Measurements from ENCODE around the gene FNIP1.
A peak's percentile ranks its signal among the peaks of the same experiment; 100 is the strongest.

Gene FNIP1

DNA sequence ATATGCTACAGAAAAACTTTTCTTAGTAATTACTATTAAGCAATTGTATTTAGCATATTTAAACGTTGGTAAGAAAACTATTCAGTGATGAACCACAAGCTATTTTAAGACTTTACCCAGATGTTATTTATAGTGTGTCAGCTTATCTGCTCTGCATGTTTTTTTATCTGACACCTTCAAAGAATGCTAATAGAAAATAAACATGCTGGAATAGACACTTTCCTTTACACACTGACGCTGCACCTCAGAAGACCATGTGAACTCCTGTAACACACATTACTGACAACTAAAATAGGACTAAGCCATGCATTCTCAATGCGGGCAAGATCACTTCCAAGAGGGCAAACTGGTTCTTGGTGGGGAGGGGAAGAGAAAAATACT lies 38.3 kb downstream of the FNIP1 start:
- no peaks in the 10 kb centered on the region for H3K27me3 ChIP-seq (replicated peaks in 2 of 5; ENCODE audit: control insufficient read depth in 4 of 5, insufficient read depth in 5 of 5, low read length in 4 of 5)
- peak overlapping the region in 2 of 7 experiments; percentile 34 to 49 for H3K4me3 ChIP-seq (ENCODE audit: control insufficient read depth in 1 of 7, extremely low read depth in 1 of 7, insufficient read depth in 4 of 7, low read depth in 2 of 7, low read length in 6 of 7)
- 0% methylated on average over 1 of the region's 3 CpGs for WGBS (ENCODE audit: insufficient coverage)
- peaks cover 21 to 46% (median 29%) of the 10 kb centered on the region in 4 experiments for H3K4me1 ChIP-seq (ENCODE audit: control extremely low read depth in 1 of 4, control insufficient read depth in 4 of 4, insufficient read depth in 4 of 4, low read length in 3 of 4)
- H3K9me3 ChIP-seq (ENCODE audit: control extremely low read depth in 1 of 5, control insufficient read depth in 4 of 5, insufficient read depth in 2 of 5, low read depth in 1 of 5, low read length in 4 of 5), result peaks cover 0 to 6% (median 0%) of the 10 kb centered on the region in 5 experiments
- H3K36me3 ChIP-seq (ENCODE audit: control insufficient read depth in 4 of 4, insufficient read depth in 4 of 4, low read length in 3 of 4), result peaks cover 0 to 6% (median 2%) of the 10 kb centered on the region in 4 experiments
- peak in 2 of 3 donors; percentile 46 to 63 for DNase-seq
- H3K27ac ChIP-seq (ENCODE audit: insufficient read depth in 1 of 2, low read depth in 1 of 2, low read length in 2 of 2, poor library complexity in 1 of 2, severe bottlenecking in 2 of 2), result peak overlapping the region in 1 of 2 experiments; percentile 58
- ChIA-PET POLR2A (no interaction called here), CTCF (no interaction called here)

DNA sequence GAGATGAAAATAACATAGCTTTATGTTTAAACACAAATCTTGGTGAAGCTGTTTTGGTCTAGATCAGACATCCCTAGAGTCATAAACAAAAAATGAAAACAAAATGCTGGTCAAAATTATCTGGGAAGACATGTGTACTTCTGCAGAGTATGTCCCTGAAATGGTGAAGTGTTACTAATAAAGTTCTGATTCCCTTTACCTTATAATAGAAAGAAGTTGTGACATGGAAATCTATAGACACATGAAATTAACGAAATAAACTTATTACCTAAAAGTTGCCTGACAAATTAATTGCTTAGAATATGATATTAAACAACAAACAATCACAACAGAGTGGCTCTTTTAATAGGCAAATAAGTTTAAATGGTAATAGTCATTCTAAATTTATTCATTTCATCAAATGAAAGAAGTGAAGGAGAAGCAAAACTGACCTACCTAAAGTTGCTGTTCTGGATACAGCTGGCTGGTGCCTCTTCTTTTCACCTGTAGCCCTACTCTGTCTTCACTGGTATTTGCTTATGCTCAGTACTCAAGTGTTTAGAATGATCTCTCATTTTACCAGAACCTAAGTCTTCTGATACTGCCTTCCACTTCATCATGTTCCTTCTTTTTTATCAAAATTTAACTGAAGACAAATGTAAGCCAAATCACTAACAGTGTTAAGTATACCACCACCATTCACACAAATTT lies 38.8 kb downstream of the FNIP1 start:
- no CpG with 5 or more reads among the region's 1 CpG for WGBS (ENCODE audit: insufficient coverage)
- POLR2A ChIA-PET, result no interaction called here
- H3K27me3 ChIP-seq (replicated peaks in 2 of 5; ENCODE audit: control insufficient read depth in 4 of 5, insufficient read depth in 5 of 5, low read length in 4 of 5), result no peaks in the 10 kb centered on the region
- CTCF ChIA-PET, result interaction anchor here (1.4 kb wide), 1 partner anchor 17 kb away, joined by 7 read pairs; no protein-coding TSS in a partner anchor
- peaks cover 0 to 4% (median 0%) of the 10 kb centered on the region in 5 experiments for H3K9me3 ChIP-seq (ENCODE audit: control extremely low read depth in 1 of 5, control insufficient read depth in 4 of 5, insufficient read depth in 2 of 5, low read depth in 1 of 5, low read length in 4 of 5)
- peaks cover 0 to 2% (median under 1%) of the 10 kb centered on the region in 4 experiments for H3K36me3 ChIP-seq (ENCODE audit: control insufficient read depth in 4 of 4, insufficient read depth in 4 of 4, low read length in 3 of 4)
- no peak for DNase-seq
- H3K27ac ChIP-seq (ENCODE audit: insufficient read depth in 1 of 2, low read depth in 1 of 2, low read length in 2 of 2, poor library complexity in 1 of 2, severe bottlenecking in 2 of 2), result peak overlapping the region in 1 of 2 experiments; percentile 58
- H3K4me3 ChIP-seq (ENCODE audit: control insufficient read depth in 1 of 7, extremely low read depth in 1 of 7, insufficient read depth in 4 of 7, low read depth in 2 of 7, low read length in 6 of 7), result peak overlapping the region in 2 of 7 experiments; percentile 8 to 22
- peaks cover 21 to 50% (median 29%) of the 10 kb centered on the region in 4 experiments for H3K4me1 ChIP-seq (ENCODE audit: control extremely low read depth in 1 of 4, control insufficient read depth in 4 of 4, insufficient read depth in 4 of 4, low read length in 3 of 4)

DNA sequence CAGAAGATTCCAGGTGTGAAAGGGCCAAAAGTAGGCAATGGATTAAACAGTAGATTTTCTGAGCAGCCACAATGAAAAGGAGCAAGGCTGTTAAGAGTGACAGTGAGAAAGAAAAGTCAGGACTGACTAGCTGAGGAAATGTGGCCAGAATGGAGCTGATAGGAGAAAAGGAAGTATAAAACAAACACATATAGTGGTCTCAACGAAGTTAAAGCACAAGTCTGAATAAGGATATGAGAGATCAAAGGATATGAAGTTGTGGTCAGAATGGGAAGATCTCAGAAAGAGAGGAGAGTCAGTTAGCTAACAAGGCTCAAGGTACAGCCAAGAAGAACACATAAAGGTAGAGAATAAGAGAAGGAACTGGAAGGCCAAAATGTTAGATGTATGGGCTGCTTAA lies 39.9 kb downstream of the FNIP1 start:
- CTCF ChIA-PET, result interaction anchor here (0.7 to 1.5 kb wide), 5 partner anchors 13 to 37 kb away, joined by 3 to 7 read pairs (median 4); no protein-coding TSS in a partner anchor
- peaks cover 0 to 2% (median 0%) of the 10 kb centered on the region in 5 experiments for H3K9me3 ChIP-seq (ENCODE audit: control extremely low read depth in 1 of 5, control insufficient read depth in 4 of 5, insufficient read depth in 2 of 5, low read depth in 1 of 5, low read length in 4 of 5)
- POLR2A ChIA-PET, result no interaction called here
- peaks cover 0 to 2% (median 0%) of the 10 kb centered on the region in 4 experiments for H3K36me3 ChIP-seq (ENCODE audit: control insufficient read depth in 4 of 4, insufficient read depth in 4 of 4, low read length in 3 of 4)
- DNase-seq, result peak in 2 of 3 donors; percentile 28 to 48
- peak overlapping the region in 1 of 7 experiments; percentile 48 for H3K4me3 ChIP-seq (ENCODE audit: control insufficient read depth in 1 of 7, extremely low read depth in 1 of 7, insufficient read depth in 4 of 7, low read depth in 2 of 7, low read length in 6 of 7)
- peak overlapping the region in 1 of 2 experiments; percentile 59 for H3K27ac ChIP-seq (ENCODE audit: insufficient read depth in 1 of 2, low read depth in 1 of 2, low read length in 2 of 2, poor library complexity in 1 of 2, severe bottlenecking in 2 of 2)
- H3K27me3 ChIP-seq (replicated peaks in 2 of 5; ENCODE audit: control insufficient read depth in 4 of 5, insufficient read depth in 5 of 5, low read length in 4 of 5), result no peaks in the 10 kb centered on the region
- WGBS (ENCODE audit: insufficient coverage), result 0% methylated on average over 1 of the region's 1 CpG
- peaks cover 21 to 50% (median 29%) of the 10 kb centered on the region in 4 experiments for H3K4me1 ChIP-seq (ENCODE audit: control extremely low read depth in 1 of 4, control insufficient read depth in 4 of 4, insufficient read depth in 4 of 4, low read length in 3 of 4)

DNA sequence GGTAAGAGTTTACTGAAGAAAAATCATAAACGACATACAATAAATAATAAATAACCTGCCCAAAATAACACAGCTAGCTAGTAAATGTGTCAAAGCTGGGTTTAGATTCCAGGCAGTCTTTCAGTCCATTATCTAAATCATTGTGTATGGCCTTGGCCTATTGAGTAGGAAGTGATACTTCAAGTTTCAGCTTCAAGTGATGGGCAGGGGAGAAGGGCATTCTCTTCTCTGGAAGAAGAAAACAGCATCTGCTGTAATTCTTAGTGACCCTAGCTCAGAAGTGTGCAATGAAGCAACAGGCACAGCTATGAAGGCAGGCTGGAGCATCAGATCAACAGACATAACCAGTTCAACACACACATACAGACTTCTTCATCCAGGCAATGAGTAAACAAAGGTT lies 42.5 kb downstream of the FNIP1 start:
- ChIA-PET CTCF (interaction anchor here (0.6 to 1.6 kb wide), 3 partner anchors 8 to 460 kb away, joined by 3 to 7 read pairs (median 3); no protein-coding TSS in a partner anchor), POLR2A (no interaction called here)
- H3K36me3 ChIP-seq (ENCODE audit: control insufficient read depth in 4 of 4, insufficient read depth in 4 of 4, low read length in 3 of 4), result peaks cover 0 to 2% (median 0%) of the 10 kb centered on the region in 4 experiments
- no peak overlapping the region for H3K27ac ChIP-seq (ENCODE audit: insufficient read depth in 1 of 2, low read depth in 1 of 2, low read length in 2 of 2, poor library complexity in 1 of 2, severe bottlenecking in 2 of 2)
- DNase-seq, result no peak
- H3K4me1 ChIP-seq (ENCODE audit: control extremely low read depth in 1 of 4, control insufficient read depth in 4 of 4, insufficient read depth in 4 of 4, low read length in 3 of 4), result peaks cover 21 to 59% (median 35%) of the 10 kb centered on the region in 4 experiments
- no CpG with 5 or more reads among the region's 1 CpG for WGBS (ENCODE audit: insufficient coverage)
- H3K4me3 ChIP-seq (ENCODE audit: control insufficient read depth in 1 of 7, extremely low read depth in 1 of 7, insufficient read depth in 4 of 7, low read depth in 2 of 7, low read length in 6 of 7), result no peak overlapping the region
- H3K27me3 ChIP-seq (replicated peaks in 2 of 5; ENCODE audit: control insufficient read depth in 4 of 5, insufficient read depth in 5 of 5, low read length in 4 of 5), result no peaks in the 10 kb centered on the region
- no peaks in the 10 kb centered on the region for H3K9me3 ChIP-seq (ENCODE audit: control extremely low read depth in 1 of 5, control insufficient read depth in 4 of 5, insufficient read depth in 2 of 5, low read depth in 1 of 5, low read length in 4 of 5)

DNA sequence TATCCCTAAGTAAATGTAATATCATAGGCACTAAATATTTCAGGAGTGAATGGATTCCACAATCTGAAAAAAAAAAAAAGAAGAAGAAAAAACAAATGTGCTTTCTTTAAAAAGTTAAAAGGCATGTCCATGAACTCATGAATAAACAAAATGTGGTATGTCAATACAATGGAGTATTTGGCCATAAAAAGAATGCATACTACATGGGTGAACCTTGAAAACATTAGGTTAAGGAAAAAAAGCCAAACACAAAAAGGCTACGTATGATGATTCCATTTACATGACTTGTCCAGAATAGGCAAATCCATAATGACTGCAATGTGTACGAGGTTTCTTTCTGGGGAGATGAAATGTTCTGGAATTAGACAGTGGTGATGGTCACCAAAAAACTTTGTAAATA lies 45.3 kb downstream of the FNIP1 start:
- POLR2A ChIA-PET, result no interaction called here
- DNase-seq, result no peak
- WGBS (ENCODE audit: insufficient coverage), result no CpG with 5 or more reads among the region's 2 CpGs

DNA sequence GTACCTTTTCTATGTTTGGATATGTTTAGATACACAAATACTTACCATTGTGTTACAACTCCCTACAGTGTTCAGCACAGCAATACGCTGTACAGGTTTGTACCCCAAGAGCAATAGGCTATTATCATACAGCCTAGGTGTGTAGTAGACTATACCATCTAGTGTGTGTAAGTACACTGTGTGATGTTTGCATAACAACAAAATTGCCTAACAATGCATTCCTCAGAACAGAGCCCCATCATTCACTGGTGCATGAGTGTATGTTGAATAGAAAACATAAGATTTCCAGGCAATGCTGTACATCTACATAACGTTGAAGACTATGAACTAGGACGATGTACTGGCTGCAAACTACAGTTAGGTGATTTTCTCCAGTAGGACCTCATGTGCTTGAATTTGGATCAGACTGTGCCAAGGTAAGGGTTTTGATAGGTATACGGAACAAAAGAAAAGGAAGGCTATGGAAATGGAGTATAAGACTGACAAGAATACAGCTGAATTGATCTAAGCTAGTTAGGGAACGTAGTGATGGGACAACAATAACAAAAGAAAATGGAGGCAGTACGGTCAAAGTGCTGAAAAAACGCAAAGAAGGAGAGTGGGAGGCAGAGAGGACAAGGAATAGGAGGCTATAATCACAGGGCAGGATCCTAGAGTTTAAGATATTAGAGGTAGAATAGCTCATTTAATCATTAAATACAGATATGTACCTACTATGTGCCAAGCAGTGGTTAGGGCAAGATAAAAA lies 46.9 kb downstream of the FNIP1 start:
- CTCF ChIA-PET, result interaction anchor here (1.0 to 1.4 kb wide), 3 partner anchors 13 to 33 kb away, joined by 3 to 5 read pairs (median 3); no protein-coding TSS in a partner anchor
- H3K36me3 ChIP-seq (ENCODE audit: control insufficient read depth in 4 of 4, insufficient read depth in 4 of 4, low read length in 3 of 4), result peaks cover 0 to 2% (median 0%) of the 10 kb centered on the region in 4 experiments

More for the DNA sequence above, 45.3 kb downstream of the FNIP1 start:
- H3K9me3 ChIP-seq (ENCODE audit: control extremely low read depth in 1 of 5, control insufficient read depth in 4 of 5, insufficient read depth in 2 of 5, low read depth in 1 of 5, low read length in 4 of 5), result no peaks in the 10 kb centered on the region
- no peaks in the 10 kb centered on the region for H3K27me3 ChIP-seq (replicated peaks in 2 of 5; ENCODE audit: control insufficient read depth in 4 of 5, insufficient read depth in 5 of 5, low read length in 4 of 5)
- CTCF ChIA-PET, result interaction anchor here (0.7 to 1.4 kb wide), 3 partner anchors 15 to 257 kb away, joined by 3 to 5 read pairs (median 3); no protein-coding TSS in a partner anchor
- H3K36me3 ChIP-seq (ENCODE audit: control insufficient read depth in 4 of 4, insufficient read depth in 4 of 4, low read length in 3 of 4), result peaks cover 0 to 2% (median 0%) of the 10 kb centered on the region in 4 experiments
- H3K4me1 ChIP-seq (ENCODE audit: control extremely low read depth in 1 of 4, control insufficient read depth in 4 of 4, insufficient read depth in 4 of 4, low read length in 3 of 4), result peaks cover 19 to 56% (median 38%) of the 10 kb centered on the region in 4 experiments
- H3K4me3 ChIP-seq (ENCODE audit: control insufficient read depth in 1 of 7, extremely low read depth in 1 of 7, insufficient read depth in 4 of 7, low read depth in 2 of 7, low read length in 6 of 7), result no peak overlapping the region
- H3K27ac ChIP-seq (ENCODE audit: insufficient read depth in 1 of 2, low read depth in 1 of 2, low read length in 2 of 2, poor library complexity in 1 of 2, severe bottlenecking in 2 of 2), result no peak overlapping the region

More for the DNA sequence above, 46.9 kb downstream of the FNIP1 start:
- Histone ChIP-seq H3K4me1 (ENCODE audit: control extremely low read depth in 1 of 4, control insufficient read depth in 4 of 4, insufficient read depth in 4 of 4, low read length in 3 of 4) (peaks cover 28 to 57% (median 39%) of the 10 kb centered on the region in 4 experiments), H3K27me3 (replicated peaks in 2 of 5; ENCODE audit: control insufficient read depth in 4 of 5, insufficient read depth in 5 of 5, low read length in 4 of 5) (no peaks in the 10 kb centered on the region), H3K9me3 (ENCODE audit: control extremely low read depth in 1 of 5, control insufficient read depth in 4 of 5, insufficient read depth in 2 of 5, low read depth in 1 of 5, low read length in 4 of 5) (no peaks in the 10 kb centered on the region), H3K4me3 (ENCODE audit: control insufficient read depth in 1 of 7, extremely low read depth in 1 of 7, insufficient read depth in 4 of 7, low read depth in 2 of 7, low read length in 6 of 7) (no peak overlapping the region), H3K27ac (ENCODE audit: insufficient read depth in 1 of 2, low read depth in 1 of 2, low read length in 2 of 2, poor library complexity in 1 of 2, severe bottlenecking in 2 of 2) (peak overlapping the region in 1 of 2 experiments; percentile 41)
- POLR2A ChIA-PET, result no interaction called here
- WGBS (ENCODE audit: insufficient coverage), result 100% methylated on average over 4 of the region's 7 CpGs
- no peak for DNase-seq
